ENCODE data around the gene PAFAH1B2. TPM values are rescaled to one million over a fixed set of nuclear protein-coding genes. Genes with fewer than 3 reads are reported as not detected.
"Not testable (repeated sequence)": the region's sequence is repeated elsewhere in the genome, so short reads cannot be mapped to it uniquely, and the experiment has no call there.

The PAFAH1B2 gene
- total RNA-seq, 1 experiment from 2014 or later, result 154 TPM

DNA sequence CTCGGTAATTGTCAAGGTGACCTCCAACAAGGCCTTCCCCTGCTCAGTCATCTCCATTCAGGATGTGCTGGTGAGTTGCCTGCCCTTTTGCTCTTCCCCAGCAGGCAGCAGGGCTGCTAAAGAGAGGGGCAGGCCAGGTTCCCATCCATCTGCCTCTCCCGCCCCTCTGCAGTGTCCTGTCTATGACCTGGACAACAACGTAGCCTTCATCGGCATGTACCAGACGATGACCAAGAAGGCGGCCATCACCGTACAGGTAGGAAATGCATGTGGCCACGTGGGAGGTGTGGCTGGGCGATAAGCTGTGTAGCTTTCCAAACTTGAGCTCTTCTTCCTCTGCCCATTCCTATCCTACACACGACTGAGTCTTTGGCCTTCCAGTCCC, 38.5 kb downstream of the PAFAH1B2 start:
- H3K4me2 ChIP-seq (ENCODE audit: low read length), result no peak overlapping the region
- CTCF ChIA-PET, result interaction anchor here (2.4 to 5.3 kb wide), 3 partner anchors 39 to 44 kb away, joined by 6 to 30 read pairs (median 13); partner anchors contain the start of gene PAFAH1B2
- H4K20me1 ChIP-seq (ENCODE audit: insufficient read depth), result no peaks in the 10 kb centered on the region
- BruUV-seq (replicated peaks), result no TSS peak
- POLR2A ChIA-PET, result no interaction called here
- H3K9ac ChIP-seq (ENCODE audit: low read length), result no peak overlapping the region
- RAD21 ChIA-PET (ENCODE audit: low non-redundant PET in 1 of 2, low total read pairs in 2 of 2, uncharacterized antibody in 2 of 2, unreplicated experiment in 2 of 2), result no interaction called here
- no peak overlapping the region for H2AFZ ChIP-seq (ENCODE audit: low read depth, low read length, poor library complexity, severe bottlenecking)
- no peaks in the 10 kb centered on the region for H3K9me3 ChIP-seq (ENCODE audit: control insufficient read depth in 1 of 2, insufficient read depth in 1 of 2, low read depth in 1 of 2, low read length in 2 of 2)
- H3K4me1 ChIP-seq (ENCODE audit: control insufficient read depth in 1 of 2, insufficient read depth in 2 of 2, low read length in 2 of 2), result peaks cover 22 to 33% of the 10 kb centered on the region in 2 experiments
- no peak overlapping the region for H3K4me3 ChIP-seq (replicated peaks in 1 of 2; ENCODE audit: low read depth in 1 of 2, low read length in 2 of 2)
- no peaks in the 10 kb centered on the region for H3K9me2 ChIP-seq (ENCODE audit: insufficient read depth)
- ATAC-seq (no peak), DNase-seq (ENCODE audit: low read depth, low spot score) (no peak)
- intact Hi-C loops (cut with micrococcal nuclease), result no loop called here
- no peaks in the 10 kb centered on the region; a peak in 2 of 4 replicates for H3K36me3 ChIP-seq (ENCODE audit: control insufficient read depth in 1 of 2, insufficient read depth in 2 of 2, low read length in 2 of 2)
- H3K79me2 ChIP-seq (ENCODE audit: insufficient read depth, low read length), result no peaks in the 10 kb centered on the region
- TF ChIP-seq RAD21 (IDR thresholded peaks at IDR 0.05; ENCODE audit: low read depth) (no peak), TCF7L2 (IDR thresholded peaks at IDR 0.05; ENCODE audit: borderline replicate concordance, extremely low read depth, insufficient read depth, insufficient read length) (no peak), EZH2 (IDR thresholded peaks at IDR 0.05) (no peak), JUND (IDR thresholded peaks at IDR 0.05) (no peak), FOSL1 (IDR thresholded peaks at IDR 0.05; ENCODE audit: low read depth) (no peak), ZFX (IDR thresholded peaks at IDR 0.05) (no peak)
- TF ChIP-seq, protein P1, sequence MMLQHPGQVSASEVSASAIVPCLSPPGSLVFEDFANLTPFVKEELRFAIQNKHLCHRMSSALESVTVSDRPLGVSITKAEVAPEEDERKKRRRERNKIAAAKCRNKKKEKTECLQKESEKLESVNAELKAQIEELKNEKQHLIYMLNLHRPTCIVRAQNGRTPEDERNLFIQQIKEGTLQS (IDR thresholded peaks at IDR 0.05), result no peak
- H3K27ac ChIP-seq (ENCODE audit: low read depth, low read length), result no peak overlapping the region
- no peaks in the 10 kb centered on the region for H3K27me3 ChIP-seq (ENCODE audit: insufficient read depth, low read length)

DNA sequence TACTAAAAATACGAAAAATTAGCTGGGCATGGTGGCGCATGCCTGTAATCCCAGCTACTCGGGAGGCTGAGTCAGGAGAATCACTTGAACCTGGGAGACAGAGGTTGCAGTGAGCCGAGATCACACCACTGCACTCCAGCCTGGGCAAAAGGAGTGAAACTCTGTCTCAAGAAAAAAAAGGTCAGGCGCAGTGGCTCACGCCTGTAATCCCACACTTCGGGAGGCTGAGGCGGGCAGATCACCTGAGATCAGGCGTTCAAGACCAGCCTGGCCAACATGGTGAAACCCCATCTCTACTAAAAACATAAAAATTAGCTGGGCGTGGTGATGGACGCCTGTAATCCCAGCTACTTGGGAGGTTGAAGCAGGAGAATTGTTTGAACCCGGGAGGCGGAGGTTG, 39.1 kb downstream of the PAFAH1B2 start:
- peaks cover 16 to 26% of the 10 kb centered on the region in 2 experiments for H3K4me1 ChIP-seq (ENCODE audit: control insufficient read depth in 1 of 2, insufficient read depth in 2 of 2, low read length in 2 of 2)
- H3K36me3 ChIP-seq (ENCODE audit: control insufficient read depth in 1 of 2, insufficient read depth in 2 of 2, low read length in 2 of 2); H3K9me3 ChIP-seq (ENCODE audit: control insufficient read depth in 1 of 2, insufficient read depth in 1 of 2, low read depth in 1 of 2, low read length in 2 of 2); H3K27ac ChIP-seq (ENCODE audit: low read depth, low read length); intact Hi-C loops (cut with micrococcal nuclease); H3K27me3 ChIP-seq (ENCODE audit: insufficient read depth, low read length); DNase-seq (ENCODE audit: low read depth, low spot score); H2AFZ ChIP-seq (ENCODE audit: low read depth, low read length, poor library complexity, severe bottlenecking); POLR2A ChIA-PET; H3K4me3 ChIP-seq (replicated peaks in 1 of 2; ENCODE audit: low read depth in 1 of 2, low read length in 2 of 2); H3K9ac ChIP-seq (ENCODE audit: low read length); H3K4me2 ChIP-seq (ENCODE audit: low read length); H3K79me2 ChIP-seq (ENCODE audit: insufficient read depth, low read length); H3K9me2 ChIP-seq (ENCODE audit: insufficient read depth); RAD21 ChIA-PET (ENCODE audit: low non-redundant PET in 1 of 2, low total read pairs in 2 of 2, uncharacterized antibody in 2 of 2, unreplicated experiment in 2 of 2); ATAC-seq; H4K20me1 ChIP-seq (ENCODE audit: insufficient read depth); BruUV-seq (replicated peaks): not testable (repeated sequence)
- CTCF ChIA-PET, result interaction anchor here (2.9 kb wide), 1 partner anchor 39 kb away, joined by 6 read pairs; the partner anchor contains the start of gene PAFAH1B2

All from HCT116 (cell line).